ENCODE data around the gene PARVA.
A peak's percentile ranks its signal among the peaks of the same experiment; 100 is the strongest.

Gene PARVA

GRCh38 chr11:12430954-12431595 is 53.7 kb downstream of the PARVA start:
- DNase-seq (ENCODE audit: low spot score) = peak; percentile 53

- no peak for DNase-seq (ENCODE audit: low spot score)
Observed at GRCh38 chr11:12432507-12432906, 55.1 kb downstream of the PARVA start.

DNA sequence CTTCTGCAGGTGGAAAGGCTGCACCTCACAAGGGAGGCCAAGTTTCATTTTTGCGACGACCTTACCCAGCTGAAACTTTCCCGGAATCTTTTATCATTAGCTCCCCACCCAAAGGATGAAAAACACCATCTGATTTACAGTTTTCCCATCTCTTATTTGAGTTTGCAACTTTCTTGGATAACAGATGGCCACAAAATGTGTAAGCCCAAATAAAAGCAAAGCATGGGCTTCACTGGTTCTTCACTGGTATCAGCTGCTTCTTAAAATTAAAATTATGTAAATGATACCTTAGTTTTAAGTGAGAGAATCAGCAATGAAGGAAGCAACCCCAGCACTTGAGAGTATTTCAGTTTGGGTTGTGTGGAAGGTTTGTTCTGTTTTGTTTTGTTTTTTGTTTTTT is 55.8 kb downstream of the PARVA start:
- DNase-seq (ENCODE audit: low spot score) = no peak

GRCh38 chr11:12433571-12434324 is 56.4 kb downstream of the PARVA start:
- DNase-seq (ENCODE audit: low spot score) = peak; percentile 48

DNA sequence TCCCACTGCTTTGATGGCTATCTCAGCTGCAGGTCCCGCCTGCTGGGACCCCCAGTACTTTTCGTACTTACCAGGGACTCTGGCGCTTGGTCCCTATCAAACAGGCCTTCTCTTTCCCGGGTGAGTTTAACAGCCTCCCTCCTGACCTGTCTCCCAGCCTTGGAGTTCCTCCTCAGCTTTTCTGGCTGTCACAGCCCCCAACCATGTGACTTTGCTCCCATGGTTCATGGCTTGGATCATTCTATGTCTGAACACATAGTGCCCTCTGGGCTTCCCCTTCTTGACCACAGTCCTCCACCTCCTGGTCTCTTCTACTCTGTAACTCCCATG is 56.9 kb downstream of the PARVA start:
- no peak for DNase-seq (ENCODE audit: low spot score)

DNA sequence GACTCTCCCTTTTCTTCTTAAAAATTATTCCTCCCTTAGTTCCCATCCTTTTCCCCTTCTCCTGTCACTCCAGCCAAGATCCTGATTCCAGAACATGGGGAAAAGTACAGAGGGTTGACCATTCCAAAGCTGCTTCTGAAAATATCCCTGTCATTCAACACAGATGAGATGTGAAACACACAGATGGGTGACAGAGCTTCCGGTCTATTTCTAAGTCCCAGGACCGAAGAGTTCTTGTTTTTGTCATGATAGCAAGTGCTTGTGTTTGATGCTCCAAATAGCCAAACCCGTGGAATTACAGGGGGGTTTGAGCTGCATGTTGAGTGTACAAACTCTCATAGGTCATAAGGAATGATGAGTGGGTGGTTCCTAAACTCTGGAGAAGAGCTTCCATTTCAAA is 57.9 kb downstream of the PARVA start:
- DNase-seq (ENCODE audit: low spot score) = no peak

GRCh38 chr11:12436266-12436665 is 58.9 kb downstream of the PARVA start:
- no peak for DNase-seq (ENCODE audit: low spot score)

GRCh38 chr11:12438291-12438690 is 60.9 kb downstream of the PARVA start:
- no peak for DNase-seq (ENCODE audit: low spot score)

- no peak for DNase-seq (ENCODE audit: low spot score)
Observed at GRCh38 chr11:12439615-12440014, 62.2 kb downstream of the PARVA start.

DNA sequence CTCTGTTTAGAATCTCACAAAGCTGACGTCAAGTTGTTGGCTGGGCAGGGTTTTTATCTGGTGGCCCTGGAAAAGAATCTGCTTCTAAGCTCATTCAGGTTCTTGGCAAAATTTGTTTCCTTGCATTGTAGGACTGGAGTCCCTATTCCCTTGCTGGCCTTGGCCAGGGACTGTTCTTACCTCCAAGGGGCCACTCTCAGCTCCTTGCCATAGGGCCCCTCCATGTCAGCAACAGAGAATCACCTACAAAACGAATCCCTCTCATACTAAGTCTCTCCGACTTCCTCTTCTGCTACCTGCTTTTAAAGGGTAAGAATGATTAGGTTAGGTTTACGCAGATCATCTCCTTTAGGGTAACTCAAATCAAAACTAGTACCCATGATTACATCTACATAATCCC is 63.2 kb downstream of the PARVA start:
- no peak for DNase-seq (ENCODE audit: low spot score)

DNA sequence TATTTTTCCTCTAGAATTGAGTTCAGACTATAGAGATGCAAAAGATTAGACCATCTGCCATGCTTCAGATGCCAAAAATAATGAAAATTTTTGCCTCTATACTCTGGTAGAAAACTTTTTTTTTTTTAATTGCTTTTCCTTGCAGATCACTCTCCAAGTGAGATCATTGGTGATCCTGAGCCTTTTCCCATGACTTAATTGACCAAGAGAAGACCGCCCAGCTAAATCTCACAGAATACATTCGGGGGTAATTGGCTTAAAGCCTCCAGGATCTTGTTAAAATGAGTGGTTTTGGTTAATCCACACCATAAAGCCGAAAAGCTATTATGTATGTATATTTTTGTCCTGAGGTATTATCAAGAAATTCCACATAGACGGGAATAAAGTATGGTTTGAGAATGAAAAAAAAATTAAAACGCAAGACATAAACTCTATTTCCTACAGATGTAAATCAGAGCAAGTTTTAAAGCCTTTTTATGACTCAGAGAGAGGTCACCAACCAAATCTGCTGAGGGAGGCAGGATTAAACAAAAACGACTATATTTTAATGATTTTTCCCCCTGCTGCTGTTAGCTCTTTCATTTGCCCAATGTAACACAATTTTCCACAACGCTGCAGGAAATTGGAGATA is 64.0 kb downstream of the PARVA start:
- DNase-seq (ENCODE audit: low spot score) = no peak

GRCh38 chr11:12444601-12445000 is 67.2 kb downstream of the PARVA start:
- no peak for DNase-seq (ENCODE audit: low spot score)

- no peak for DNase-seq (ENCODE audit: low spot score)
Observed at GRCh38 chr11:12445001-12445400, 67.6 kb downstream of the PARVA start.

DNA sequence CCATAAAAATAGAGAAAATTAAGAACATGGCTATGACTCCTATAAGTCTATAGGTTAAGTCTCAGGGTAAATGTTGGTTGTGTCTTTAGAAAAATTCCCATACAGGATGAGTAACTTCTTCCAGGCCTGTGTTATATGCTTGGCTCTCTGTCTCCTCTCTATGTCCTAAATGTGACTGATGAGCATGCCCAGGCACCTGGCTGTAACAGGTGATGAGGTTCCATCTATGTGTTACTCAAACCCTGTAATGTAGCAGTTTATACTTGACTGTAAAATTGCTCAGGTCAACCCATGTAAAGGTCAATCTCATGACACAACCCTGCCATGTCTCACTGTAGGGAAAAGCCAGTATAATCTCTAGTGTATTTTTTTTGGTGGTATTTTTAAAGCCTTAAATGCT is 69.5 kb downstream of the PARVA start:
- no peak for DNase-seq (ENCODE audit: low spot score)

GRCh38 chr11:12448131-12448939 is 71.0 kb downstream of the PARVA start:
- no peak for DNase-seq (ENCODE audit: low spot score)

DNA sequence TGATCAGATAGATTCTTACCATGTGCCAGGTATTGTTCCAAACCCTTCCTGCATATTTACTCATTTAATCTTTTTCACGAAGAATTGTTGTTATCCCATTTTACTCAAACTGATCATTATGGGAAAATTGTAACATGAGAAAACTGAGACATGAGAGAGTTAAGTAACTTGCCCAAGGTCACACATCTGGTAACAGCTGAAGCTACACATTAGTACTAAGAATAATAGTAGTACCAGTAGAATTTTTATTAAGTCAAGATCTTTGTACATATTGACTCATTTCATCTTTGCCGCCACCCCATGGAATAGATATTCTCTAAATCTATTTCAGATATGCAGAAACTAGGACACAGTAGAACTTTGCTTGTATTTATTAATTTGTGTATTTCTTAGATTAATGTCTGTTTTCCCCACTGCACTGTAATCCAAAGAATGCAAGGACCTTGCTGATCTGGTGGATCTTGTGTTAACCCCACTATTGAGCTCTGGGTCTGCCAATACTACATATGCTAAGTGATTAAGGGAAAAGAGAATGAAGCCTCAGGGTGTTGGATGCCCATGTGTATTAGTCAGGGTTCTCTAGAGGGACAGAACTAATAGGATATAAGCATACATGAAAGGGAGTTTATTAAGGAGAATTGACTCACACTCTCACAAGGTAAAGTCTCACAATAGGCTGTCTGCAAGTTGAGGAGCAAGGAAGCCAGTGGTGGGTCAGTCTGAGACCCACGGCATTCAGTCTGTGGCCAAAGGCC is 72.8 kb downstream of the PARVA start:
- peak; percentile 15 for DNase-seq (ENCODE audit: low spot score)

DNA sequence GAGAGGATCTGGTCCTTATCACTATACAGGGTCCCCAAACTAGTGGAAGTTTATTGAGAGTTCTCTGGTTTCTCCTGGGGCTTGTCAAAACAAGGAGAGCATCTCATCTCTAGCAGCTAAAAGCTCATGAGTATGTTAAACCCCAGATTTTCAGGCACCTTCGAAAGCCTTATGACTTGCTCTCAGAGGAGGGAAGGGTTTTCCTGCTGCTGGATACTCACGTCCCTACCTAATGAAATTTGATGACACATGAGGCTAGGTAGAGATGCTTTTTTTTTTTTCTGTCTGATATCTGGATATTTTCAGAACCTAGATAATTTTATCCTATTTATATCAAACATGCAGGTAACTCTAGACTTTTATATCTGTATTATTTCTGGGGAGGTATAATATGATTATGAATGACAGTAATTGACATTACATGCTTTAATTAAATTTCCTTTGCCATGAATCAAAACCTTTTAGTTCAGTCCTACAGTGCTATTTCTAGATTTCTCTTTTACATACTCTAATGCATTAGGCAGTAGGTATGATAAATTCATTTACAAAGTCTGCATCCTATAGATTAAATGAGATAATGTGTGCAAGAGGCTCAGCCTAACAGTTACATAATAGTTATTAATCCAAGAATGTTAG is 73.9 kb downstream of the PARVA start:
- no peak for DNase-seq (ENCODE audit: low spot score)

- DNase-seq (ENCODE audit: low spot score) = no peak
Observed at GRCh38 chr11:12453243-12453642, 75.9 kb downstream of the PARVA start.

GRCh38 chr11:12454782-12455181 is 77.4 kb downstream of the PARVA start:
- DNase-seq (ENCODE audit: low spot score) = no peak

- DNase-seq (ENCODE audit: low spot score) = peak; percentile 62
Observed at GRCh38 chr11:12455938-12456337, 78.6 kb downstream of the PARVA start.
